ENCODE measurements around the gene NRDC.

DNA sequence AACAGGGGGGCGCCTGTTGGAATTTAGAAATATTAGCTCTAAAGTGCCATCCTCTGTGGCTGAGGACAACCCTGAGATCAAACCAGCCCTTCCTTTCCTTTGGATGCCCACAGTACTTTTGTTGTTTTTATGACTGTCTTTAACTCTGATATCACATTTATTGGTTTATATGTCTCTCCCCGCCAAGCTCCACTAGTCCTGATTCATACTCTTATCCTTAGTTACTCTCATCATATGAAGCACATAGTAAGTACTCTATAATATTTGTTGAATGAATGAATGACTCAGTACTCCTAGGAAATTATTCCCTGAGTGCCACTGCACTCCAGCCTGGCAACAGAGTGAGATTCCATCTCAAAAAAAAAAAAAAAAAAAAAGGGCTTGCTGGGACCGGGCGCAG is 22.6 kb upstream of the NRDC start:
- TF ChIP-seq ZEB2 (tag by site-specific recombination; IDR thresholded peaks at IDR 0.05) = no peak
- TF ChIP-seq ZNF391 (tag by site-specific recombination; IDR thresholded peaks at IDR 0.05; ENCODE audit: borderline replicate concordance, low read depth) = no peak
- TF ChIP-seq, protein P1, sequence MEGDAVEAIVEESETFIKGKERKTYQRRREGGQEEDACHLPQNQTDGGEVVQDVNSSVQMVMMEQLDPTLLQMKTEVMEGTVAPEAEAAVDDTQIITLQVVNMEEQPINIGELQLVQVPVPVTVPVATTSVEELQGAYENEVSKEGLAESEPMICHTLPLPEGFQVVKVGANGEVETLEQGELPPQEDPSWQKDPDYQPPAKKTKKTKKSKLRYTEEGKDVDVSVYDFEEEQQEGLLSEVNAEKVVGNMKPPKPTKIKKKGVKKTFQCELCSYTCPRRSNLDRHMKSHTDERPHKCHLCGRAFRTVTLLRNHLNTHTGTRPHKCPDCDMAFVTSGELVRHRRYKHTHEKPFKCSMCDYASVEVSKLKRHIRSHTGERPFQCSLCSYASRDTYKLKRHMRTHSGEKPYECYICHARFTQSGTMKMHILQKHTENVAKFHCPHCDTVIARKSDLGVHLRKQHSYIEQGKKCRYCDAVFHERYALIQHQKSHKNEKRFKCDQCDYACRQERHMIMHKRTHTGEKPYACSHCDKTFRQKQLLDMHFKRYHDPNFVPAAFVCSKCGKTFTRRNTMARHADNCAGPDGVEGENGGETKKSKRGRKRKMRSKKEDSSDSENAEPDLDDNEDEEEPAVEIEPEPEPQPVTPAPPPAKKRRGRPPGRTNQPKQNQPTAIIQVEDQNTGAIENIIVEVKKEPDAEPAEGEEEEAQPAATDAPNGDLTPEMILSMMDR (tag by site-specific recombination; IDR thresholded peaks at IDR 0.05) = no peak
- TF ChIP-seq, protein P2, sequence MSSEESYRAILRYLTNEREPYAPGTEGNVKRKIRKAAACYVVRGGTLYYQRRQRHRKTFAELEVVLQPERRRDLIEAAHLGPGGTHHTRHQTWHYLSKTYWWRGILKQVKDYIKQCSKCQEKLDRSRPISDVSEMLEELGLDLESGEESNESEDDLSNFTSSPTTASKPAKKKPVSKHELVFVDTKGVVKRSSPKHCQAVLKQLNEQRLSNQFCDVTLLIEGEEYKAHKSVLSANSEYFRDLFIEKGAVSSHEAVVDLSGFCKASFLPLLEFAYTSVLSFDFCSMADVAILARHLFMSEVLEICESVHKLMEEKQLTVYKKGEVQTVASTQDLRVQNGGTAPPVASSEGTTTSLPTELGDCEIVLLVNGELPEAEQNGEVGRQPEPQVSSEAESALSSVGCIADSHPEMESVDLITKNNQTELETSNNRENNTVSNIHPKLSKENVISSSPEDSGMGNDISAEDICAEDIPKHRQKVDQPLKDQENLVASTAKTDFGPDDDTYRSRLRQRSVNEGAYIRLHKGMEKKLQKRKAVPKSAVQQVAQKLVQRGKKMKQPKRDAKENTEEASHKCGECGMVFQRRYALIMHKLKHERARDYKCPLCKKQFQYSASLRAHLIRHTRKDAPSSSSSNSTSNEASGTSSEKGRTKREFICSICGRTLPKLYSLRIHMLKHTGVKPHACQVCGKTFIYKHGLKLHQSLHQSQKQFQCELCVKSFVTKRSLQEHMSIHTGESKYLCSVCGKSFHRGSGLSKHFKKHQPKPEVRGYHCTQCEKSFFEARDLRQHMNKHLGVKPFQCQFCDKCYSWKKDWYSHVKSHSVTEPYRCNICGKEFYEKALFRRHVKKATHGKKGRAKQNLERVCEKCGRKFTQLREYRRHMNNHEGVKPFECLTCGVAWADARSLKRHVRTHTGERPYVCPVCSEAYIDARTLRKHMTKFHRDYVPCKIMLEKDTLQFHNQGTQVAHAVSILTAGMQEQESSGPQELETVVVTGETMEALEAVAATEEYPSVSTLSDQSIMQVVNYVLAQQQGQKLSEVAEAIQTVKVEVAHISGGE (tag by site-specific recombination; conservative IDR thresholded peaks at IDR 0.05; ENCODE audit: low read depth) = no peak
- no peak for TF ChIP-seq ZNF184 (tag by site-specific recombination; IDR thresholded peaks at IDR 0.05)
